GM06990 (cell line): ENCODE data around the gene ALG10.
"Not testable (repeated sequence)": the region's sequence is repeated elsewhere in the genome, so short reads cannot be mapped to it uniquely, and the experiment has no call there.

ENCODE experiments used
- DNase-seq: peaks from one replicate; pipeline ENCODE4 v3.0.0-alpha.2; 2011; ENCODE audit not compliant: insufficient read length; ENCODE audit errors: extremely low read depth
- H3K27me3 ChIP-seq: replicated peaks from 2 replicates; pipeline ENCODE4 v1.6.0; 2011; ENCODE audit warnings: low read length; ENCODE audit not compliant: control insufficient read depth, insufficient read depth
- H3K36me3 ChIP-seq: 2 replicates; pipeline ENCODE4 v1.5.1; 2011; ENCODE audit warnings: low read length; ENCODE audit not compliant: control insufficient read depth, insufficient read depth
- H3K4me3 ChIP-seq: replicated peaks from 2 replicates; pipeline ENCODE4 v1.5.1; 2011; ENCODE audit warnings: low read depth, mild to moderate bottlenecking, control low read depth, low read length
- TF ChIP-seq, protein P1 (sequence below): IDR thresholded peaks from 2 replicates; pipeline ENCODE4 v1.5.1; 2011; ENCODE audit warnings: low read length, control low read depth, mild to moderate bottlenecking, inconsistent platforms; ENCODE audit not compliant: insufficient read depth, poor library complexity, severe bottlenecking

Gene ALG10

DNA sequence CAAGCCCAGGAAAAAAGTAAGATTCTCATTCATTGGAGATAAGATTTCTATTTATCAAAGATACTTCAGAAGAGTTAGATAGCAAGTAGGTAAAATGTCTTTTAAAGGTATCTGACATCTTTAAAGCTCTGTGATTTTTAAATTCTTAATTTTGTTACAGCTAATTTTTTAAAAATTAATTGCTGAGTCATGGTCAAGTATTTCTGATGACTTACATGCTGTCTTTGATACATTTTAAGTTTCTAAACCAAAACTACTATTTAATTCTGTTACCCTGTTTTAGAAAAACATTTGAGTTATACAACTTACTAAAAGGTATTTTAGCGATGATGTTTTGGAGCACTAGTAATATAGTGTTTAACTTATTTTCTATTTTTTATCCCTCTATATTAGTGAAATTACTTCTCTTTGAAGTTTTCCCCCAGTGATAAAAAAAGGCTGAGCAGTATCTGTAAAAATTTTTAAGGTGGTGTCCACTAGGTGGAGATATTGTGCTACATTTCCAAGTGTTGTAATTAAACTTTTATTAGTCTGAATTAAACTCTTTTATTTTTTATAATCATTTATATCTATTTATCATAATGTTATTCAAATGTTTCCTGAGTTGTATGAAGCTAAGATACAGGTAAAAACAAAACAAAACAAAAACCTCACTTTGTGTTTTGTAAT, 11.5 kb downstream of the ALG10 start:
- TF ChIP-seq, protein P1, sequence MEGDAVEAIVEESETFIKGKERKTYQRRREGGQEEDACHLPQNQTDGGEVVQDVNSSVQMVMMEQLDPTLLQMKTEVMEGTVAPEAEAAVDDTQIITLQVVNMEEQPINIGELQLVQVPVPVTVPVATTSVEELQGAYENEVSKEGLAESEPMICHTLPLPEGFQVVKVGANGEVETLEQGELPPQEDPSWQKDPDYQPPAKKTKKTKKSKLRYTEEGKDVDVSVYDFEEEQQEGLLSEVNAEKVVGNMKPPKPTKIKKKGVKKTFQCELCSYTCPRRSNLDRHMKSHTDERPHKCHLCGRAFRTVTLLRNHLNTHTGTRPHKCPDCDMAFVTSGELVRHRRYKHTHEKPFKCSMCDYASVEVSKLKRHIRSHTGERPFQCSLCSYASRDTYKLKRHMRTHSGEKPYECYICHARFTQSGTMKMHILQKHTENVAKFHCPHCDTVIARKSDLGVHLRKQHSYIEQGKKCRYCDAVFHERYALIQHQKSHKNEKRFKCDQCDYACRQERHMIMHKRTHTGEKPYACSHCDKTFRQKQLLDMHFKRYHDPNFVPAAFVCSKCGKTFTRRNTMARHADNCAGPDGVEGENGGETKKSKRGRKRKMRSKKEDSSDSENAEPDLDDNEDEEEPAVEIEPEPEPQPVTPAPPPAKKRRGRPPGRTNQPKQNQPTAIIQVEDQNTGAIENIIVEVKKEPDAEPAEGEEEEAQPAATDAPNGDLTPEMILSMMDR, result peak; percentile 36
- Histone ChIP-seq H3K36me3 (no peaks in the 10 kb centered on the region), H3K4me3 (no peak overlapping the region), H3K27me3 (no peaks in the 10 kb centered on the region)
- no peak for DNase-seq

DNA sequence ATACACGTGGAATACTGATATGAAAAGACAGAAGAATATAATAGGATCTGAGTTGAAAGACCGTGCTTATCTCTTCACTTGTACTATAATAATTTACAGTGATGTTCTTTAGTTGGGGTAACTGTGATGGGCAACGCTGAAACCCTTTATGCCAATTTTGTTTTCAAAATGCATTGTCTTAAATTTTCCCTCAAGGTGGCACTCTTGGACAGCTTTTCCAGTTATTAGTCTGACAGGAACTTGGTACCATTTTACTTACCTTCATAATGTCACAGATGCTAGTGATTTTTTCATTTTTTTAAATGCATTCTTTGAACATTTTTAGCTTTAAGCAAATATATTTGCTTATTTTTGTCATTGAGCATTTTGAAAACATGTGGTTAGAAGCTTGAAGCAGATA, 16.1 kb downstream of the ALG10 start:
- not testable (repeated sequence) for H3K27me3 ChIP-seq, H3K4me3 ChIP-seq, H3K36me3 ChIP-seq, DNase-seq

DNA sequence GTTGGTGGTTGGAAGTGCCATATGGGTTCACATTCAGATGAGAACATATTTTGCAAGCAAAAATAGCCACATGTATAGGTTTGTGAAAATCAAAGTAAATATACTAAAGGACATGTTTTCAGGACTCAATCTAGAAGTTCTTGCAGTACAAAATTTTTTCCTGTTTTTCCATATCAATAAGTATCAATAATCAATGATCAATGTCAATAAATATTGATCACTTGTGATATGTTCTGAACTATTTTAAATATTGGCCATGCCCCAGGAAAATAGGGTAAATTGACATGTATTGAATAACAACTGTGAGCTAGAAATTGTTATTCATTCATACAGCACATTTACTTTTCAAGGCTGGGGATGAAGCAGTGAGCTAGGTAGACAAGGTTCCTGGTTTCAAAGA, 24.3 kb downstream of the ALG10 start:
- H3K27me3 ChIP-seq, result no peaks in the 10 kb centered on the region
- no peaks in the 10 kb centered on the region for H3K36me3 ChIP-seq

DNA sequence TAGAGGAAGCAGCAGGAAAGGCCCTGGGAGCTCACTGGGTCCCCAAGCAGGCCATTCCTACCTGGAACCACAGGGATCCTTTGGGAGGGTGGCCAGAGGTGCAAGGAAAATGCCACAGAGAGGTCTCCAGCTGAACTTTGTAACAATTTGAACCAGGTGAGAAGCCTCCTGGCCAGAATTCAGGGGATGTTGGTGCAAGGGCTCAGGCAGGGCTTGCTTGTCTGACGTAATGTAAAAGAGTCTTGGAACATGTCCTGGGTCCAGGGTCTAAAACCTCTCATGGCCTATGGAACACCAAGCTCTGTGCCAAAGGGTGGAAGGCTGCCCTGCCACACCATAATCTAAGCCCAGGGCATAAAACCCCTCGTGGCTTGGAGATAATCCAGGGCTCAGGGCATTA, 25.6 kb downstream of the ALG10 start:
- H3K4me3 ChIP-seq, DNase-seq, H3K27me3 ChIP-seq, H3K36me3 ChIP-seq: not testable (repeated sequence)

More for the DNA sequence above, 24.3 kb downstream of the ALG10 start:
- DNase-seq, result no peak
- TF ChIP-seq, protein P1, result no peak
- no peak overlapping the region for H3K4me3 ChIP-seq

DNA sequence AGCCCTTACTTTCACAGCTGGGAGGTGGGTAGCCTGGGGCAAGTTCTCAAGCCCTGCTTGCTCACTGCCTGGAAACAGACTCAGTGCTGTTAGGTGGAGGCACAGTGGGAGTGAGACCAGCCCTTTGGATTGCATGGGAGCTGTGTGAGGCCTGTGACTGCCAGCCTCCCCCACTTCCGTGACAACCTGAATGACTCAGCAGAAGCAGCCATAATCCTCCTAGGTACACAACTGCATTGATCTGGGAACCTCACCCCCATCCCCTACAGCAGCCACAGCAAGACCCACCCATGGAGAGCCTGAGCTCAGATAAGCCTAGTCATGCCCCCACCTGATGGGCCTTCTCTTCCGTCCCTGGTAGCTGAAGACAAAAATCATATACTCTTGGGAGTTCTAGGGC, 26.4 kb downstream of the ALG10 start:
- DNase-seq, result no peak
- Histone ChIP-seq H3K36me3 (no peaks in the 10 kb centered on the region), H3K27me3 (no peaks in the 10 kb centered on the region), H3K4me3 (no peak overlapping the region)
- TF ChIP-seq, protein P1, result no peak

DNA sequence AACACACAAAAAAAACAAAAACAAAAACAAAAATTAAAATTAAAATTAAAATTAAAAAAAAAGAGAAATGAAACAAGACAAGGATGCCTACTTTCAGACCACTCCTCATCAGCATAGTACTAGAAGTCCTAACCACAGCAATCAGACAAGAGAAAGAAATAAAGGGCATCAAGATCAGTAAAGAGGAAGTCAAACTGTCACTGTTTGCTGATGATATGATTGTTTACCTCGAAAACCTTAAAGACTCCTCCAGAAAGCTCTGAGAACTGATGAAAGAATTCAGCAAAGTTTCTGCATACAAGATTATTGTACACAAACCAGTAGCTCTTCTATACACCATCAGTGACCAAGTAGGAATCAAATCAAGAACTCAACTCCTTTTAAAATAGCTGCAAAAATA, 29.2 kb downstream of the ALG10 start:
- no peak for DNase-seq
- Histone ChIP-seq H3K27me3 (no peaks in the 10 kb centered on the region), H3K36me3 (no peaks in the 10 kb centered on the region), H3K4me3 (no peak overlapping the region)
- TF ChIP-seq, protein P1, result no peak

DNA sequence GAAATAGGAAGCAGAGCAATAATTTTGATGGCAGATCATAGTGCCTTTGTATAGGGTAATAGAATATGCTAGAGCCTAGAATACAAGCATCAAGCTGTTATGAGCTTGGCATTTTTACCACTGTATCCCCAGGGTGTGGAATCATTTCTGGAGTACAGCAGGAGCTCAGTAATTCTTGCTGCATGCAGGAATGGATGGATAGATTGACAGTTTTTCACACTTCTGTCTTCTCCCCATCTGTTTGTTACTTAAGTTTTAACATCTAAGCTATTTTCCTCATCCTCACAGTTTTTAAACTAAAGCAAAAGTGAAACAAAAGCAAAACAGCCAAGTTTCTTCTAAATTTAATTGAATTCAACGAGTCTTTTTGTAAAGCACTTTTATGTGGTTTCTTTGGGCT, 32.6 kb downstream of the ALG10 start:
- H3K27me3 ChIP-seq, result no peaks in the 10 kb centered on the region
- H3K36me3 ChIP-seq, result no peaks in the 10 kb centered on the region
- H3K4me3 ChIP-seq, result no peak overlapping the region
- DNase-seq, result no peak
- TF ChIP-seq, protein P1, result no peak
